GM21786 (cell line): ENCODE results near the gene TAGLN.

Experiments used
- ATAC-seq: cut with Tn5 transposase; IDR thresholded peaks from one replicate; pipeline ENCODE4 v1.9.1; 2021; ENCODE audit not compliant: unreplicated experiment

Gene TAGLN

DNA sequence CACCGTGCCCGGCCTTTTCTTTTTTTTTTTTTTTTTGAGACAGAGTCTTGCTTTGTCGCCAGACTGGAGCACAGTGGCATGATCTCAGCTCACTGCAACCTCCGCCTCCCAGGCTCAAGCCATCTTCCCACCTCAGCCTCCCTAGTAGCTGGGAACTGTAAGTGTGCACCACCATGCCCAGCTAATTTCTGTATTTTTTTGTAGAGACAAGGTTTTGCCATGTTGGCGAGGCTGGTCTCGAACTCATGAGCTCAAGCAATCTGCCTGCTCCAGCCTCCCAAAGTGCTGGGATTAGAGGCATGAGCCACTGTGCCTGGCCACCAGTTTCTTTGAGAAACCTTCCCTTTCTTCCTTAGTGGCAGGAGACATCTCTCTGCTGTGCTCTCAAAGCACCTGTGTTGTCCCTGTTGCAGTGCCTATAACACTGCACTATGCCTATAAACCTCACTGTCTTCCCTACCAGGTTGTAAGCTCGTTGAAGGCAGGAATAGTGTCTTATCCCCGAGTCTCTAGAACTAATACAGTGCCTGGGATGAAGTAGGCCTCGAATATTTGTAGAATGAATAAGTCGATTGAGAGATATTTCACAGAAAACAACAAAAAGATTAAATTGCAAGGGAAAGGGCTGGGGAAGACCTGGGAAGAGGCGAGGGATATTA is 13.7 kb downstream of the TAGLN start:
- ATAC-seq = no peak

DNA sequence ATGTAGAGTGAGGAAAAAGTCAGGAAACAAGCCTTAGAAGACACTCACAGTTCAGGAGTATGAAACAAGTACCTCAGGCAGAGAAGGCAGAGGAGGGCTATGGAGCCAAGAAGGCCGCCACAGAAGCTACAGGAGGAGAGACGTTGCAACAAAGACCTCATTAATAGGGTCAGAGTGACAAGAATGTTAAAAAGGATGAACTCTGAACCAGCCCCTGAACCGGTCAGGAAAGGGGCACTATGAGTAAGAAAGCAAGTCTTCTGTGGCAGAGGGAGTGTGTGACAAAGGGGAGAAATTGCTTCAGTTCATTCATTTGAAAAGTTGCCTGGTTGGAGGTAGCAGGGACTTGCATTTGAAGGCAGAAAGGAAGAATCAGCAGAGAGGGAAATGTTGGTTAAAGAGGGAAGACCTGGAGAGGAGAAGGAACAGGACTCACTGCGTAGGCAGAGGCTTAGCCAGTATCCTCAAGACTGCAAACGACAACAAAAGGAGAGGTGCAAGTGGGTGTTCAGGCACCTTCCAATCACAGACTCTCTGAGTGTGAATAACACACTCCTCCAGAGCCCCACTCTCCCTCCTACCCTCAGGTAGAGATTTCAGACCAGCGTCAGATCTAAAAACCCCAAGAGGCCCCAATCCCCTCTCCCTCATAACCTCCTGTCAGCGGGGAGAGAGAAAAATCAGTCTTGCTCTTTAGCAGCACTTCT is 15.4 kb downstream of the TAGLN start:
- ATAC-seq = no peak

DNA sequence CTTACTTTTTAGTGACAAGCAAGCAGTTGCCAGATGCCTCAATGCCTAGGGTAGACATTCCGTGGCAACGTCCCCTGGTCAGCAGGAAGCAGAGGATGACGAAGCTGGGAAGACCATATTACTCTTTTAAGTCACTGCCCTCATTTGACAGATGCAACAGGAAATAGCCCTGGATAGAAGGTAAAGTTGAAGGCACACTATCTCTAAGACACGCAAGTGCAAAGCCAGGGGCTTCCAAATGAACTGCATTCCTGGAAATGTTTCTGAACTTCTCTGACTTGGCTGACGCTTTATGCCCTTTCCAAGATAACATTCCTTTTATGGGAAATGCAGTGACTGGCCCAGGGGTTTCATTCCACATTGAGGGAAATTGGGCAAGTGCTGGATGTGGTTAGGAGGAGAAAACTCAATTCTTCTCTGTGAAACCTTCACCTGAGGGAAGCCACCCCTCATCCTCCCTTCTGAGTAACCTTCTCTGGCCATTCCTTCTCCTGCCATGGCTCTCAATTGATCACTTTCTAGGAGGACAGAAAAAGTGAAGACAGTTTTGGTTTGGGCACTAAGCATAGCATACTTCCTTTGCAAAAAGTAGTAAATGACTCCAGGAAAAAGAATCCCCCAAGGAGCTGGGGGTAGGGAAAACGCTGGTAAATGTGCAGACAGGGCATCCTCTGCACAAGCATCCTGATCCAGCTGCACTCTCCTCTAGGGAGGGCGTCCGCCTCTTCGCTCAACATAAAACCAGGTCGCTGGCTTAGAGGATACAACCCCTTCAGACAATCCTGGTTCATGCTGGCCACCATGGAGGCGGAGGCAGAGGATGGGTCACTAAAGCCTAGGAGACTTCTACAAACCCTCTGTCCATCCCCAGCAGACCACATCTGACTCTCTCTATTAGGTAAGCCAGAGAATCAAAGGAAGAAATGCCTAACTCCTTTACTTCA is 18.2 kb downstream of the TAGLN start:
- ATAC-seq = no peak

DNA sequence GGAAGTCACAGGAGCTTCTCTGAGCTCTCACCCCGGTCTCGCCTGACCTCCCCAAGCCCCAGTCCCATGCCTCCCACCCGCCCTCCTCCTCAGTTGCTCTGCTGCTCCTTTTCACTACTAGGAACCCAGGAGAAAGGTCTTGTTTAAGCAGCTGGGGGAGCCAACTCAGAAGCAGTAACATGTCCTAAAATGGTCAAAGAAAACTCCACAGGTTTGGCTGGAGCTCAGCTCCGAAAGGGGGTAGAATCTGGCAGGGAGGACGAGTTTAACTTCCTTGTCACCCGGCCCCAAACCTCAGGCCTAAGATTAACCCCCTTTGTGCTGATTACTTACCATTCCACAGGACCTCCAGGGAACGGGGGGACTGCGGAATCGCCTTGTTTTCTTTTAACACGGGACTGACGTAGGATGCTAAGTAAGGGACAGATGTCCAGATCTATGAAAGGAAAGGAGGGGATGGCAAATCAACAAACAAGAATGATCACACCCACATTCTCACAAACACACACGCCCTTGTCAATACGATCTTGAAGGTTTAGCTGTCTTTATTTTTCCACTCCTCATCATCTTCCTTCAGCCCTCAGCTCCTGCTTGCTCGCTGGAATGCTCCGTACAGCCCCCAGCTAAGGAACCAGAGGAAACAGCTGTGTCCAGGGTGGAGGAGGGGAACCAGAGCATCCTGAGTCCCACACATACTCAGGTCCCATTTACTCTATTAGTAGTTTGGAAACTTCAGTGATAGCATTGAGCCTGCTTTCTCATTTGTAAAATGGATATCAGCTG is 19.2 kb downstream of the TAGLN start:
- ATAC-seq = no peak

DNA sequence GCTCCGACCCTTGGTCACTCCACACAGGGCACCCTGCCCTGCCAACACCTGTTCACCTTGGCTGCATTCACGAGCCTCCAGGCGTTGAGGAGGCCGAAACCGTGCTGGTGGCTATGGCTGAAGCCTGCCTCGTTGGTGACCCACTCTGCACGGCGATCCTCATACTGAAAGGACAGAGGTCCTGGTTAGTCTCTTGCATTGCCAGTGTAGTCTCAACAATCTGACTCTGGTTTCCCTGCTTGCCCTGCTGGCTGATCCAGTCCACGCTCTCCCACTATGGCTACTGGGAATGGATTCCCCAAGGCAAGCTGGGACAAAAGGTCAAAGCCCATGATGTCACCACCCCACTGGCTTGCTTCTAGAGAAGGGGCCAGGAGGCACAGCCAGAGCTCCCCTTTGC is 19.8 kb downstream of the TAGLN start:
- no peak for ATAC-seq

DNA sequence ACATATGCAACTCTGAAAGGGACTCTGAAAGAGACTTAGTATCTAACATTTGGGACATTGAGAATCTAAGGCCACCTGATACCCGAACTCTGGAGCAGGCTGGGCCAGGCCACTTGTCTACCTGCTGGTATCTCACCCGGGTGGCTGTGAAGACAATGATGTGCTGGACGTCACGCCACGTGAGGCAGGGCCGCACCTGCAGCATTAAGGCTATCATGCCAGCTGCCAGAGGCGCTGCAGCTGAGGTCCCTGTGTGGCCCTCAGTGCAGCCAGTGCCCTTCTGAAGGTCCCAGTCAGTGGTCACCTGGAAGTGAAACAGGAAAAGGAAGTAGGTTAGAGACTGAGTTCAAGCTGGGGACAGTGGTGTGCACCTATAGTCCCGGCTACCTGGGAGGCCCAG is 20.3 kb downstream of the TAGLN start:
- no peak for ATAC-seq

DNA sequence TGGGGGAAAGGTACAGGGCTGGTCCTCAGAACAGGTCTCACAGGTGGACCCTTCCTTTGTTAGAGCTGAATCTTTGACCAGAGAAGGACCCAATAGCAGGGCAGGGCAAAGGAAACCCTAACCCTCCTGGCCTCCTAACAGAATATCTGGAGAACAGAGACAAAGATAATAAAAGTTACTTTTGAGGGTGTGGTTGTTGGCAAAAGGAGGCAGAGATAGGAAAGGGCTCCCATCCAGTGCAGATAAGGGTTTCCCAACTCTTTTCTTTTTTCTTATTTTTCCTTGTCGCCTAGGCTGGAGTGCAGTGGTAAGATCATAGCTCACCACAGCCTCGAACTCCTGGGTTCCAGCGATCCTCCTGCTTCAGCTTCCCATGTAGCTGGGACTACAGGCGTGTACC is 20.8 kb downstream of the TAGLN start:
- ATAC-seq = no peak

DNA sequence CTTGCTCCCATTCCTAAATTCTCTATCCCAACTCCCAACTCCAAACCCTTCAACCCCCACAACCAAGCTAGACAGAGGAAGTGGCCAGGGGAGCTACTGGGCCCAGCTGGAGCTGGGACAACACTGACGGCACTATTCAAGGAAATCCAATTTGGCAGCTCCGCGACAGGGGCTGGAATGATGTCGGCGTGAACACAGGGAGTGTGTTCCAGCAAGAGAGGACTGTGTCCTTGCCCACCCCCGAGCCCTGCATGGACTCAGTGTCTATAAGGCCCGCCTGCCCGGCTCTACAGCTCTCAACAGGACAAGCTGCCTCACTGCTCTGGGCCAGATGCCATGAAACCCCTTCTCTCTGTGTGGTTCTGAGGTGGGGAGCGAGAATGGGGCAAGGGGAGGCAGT is 21.4 kb downstream of the TAGLN start:
- no peak for ATAC-seq

DNA sequence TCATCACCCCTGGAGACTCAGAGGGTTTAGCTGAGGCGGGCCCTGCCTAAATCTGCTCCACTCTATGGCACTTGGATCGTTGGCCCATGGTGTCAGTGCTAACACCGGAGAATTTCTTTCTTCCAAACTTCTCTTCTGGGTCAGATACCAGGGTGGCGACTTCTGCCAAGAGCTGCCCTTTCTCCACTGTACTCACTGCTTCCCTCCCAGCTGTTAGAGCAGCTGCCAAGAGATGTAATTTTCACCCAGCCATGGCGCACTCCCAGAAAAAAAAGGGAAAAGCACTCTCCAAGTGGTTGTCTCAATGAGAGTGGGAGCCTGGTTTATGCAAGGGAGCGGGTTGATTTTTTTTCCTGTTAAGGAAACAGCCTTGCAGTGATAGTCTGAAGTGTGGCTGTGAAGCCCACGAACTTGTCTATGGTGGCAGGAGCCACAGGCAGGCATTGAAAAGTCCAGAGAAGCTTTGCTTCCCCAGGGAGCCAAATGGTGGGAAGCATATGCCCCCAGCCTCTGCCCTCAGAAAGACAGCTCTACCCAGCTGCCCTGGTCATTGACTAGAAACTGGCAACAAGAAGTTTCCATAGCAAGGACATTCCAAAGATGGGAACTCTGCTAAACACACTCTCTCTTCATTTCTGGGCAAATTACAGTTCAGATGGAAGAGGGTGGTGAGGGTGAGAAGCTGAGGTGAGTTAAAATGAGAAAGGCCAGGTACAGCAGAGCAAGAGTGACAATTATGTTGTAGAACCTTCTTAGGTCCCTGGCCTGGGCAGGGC is 22.0 kb downstream of the TAGLN start:
- ATAC-seq = no peak

DNA sequence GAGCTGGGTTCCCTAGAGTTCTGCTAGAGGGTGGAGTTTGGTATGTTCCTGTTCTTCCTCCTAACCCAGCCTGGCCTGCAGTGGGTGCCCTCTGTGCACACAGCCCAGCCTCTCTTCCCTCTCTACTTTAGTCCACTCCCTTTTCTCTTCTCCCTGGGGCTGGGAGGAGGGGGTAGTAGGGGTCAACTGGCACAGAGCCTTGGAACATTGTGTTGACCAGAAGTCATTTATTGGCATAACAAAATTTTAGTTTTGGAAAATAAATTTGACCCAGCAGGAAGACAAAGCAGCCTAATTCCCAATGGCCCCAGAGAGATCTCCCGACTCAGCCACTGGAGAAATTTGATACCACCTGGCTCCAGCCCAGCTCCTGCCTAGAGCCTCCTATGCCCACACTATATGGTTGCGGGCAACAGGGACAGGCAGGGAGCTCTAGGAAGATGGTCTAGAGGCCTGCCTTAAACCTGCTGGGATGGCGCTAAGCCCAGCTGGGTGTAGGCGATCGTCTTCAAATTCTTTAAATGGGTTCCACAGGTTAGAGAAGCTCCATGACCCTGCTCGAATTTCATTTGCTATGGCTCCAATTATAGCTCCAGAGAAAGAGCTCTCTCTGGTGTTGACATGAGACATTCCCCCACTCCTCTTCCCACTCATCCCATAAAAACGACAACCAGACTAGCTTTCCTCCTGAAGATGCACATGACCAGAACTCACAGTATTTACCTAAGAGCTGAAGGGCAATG is 22.8 kb downstream of the TAGLN start:
- no peak for ATAC-seq

DNA sequence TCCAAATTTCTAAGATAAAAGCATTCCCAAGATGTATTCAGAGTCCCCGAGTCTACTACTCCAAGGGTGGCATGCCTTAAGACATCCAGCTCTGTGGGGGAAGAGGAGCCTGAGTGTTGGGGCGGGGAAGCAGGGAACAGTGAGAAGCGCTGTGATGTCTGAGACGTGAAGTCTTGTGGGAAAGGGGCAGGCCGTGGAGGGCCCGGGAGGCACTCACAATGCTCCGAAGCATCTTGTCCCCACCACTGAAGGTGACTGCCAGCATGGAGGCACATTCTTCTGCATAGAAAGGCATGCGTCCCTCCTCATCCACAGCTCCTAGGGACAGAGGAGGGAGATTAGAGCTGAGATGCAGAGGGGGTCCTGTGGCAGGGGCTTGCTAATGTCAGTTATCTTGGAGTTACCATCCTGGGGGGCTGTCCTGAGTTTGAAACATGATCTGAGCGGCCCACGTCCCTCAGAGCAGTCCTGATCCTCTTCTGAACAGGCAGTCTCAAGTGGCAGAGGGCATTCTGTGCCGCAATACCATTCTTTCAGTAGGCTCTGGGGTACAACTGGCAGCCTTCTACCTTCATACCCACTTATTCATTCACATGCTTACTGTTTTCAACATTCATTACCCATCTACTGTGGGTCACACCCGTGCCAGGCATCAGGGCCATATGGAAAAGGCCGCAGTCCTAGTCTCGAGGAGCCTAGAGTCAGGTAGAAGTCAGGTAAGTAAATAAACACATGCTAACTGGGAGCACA is 24.0 kb downstream of the TAGLN start:
- no peak for ATAC-seq

DNA sequence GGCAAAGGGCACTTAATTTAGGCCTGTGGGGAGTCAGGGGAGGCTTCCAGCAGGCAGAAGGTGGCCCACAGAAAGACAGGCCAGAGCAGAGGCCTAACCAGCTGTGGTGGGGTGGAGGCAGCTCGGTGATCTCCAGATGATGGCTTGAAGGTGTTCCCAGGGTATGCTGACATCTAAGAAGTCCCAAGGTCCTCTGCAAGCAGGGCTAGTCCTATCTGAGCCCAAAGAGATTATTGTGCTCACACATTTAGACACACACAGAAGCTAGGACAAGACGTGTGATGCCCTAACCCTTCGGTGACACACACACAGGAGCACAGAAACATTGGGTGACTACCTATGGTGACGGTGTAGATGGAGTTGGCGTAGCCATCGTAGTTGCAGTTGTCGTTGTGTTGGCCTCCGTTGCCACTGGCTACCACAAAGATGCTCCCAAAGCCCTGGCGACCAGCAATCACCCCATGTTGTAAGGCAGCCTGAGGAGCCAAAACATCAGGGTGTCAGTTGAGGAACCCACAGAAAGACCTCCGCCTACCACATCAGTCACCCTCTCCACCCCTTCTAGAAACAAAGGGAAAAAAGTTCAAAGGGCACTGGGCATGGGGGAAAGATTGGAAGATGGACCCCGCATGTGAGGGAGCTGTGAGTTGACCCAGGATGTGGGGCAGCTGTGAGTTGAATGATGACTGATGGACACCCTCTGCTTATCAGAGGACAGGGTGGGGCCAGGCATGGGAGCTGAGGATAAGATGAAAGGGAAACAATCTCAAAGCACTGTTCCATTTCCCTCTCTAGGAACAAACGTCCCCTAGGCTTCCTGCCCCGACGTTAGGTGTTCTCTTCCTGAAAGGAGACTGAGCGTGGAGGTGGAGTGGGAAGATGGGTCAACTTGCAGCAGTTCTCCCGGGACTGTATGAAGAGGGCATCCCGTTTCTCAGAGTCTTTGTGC is 24.8 kb downstream of the TAGLN start:
- no peak for ATAC-seq

DNA sequence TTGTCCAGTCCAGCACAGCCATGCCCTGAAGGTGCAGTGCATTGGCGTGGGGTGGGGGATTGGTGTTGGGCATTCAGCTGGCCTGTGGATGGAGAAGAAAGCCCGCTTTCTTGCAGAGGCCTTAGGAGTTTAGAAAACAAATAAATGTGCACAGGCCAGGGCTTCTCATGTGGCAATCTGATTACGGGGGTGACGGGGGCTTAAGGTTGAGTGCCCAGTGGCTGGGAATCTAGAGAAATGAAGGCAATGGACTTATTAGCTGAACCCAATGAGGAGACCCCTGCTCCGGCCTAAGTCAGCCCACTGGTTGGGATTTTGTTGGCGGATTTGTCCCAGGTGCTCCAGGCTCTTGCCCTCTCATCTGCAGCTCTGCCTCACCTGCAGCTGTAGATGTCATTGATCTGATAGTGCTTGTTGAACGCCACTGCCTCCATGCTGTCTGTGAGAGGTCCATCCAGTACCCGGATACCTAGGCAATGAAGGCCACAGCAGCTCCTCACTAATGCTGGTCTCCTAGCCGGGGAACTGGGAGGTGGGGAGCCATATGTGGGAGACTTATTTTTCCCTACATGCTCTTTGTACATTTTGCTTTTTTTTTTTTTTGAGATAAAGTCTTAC is 26.5 kb downstream of the TAGLN start:
- ATAC-seq = no peak

DNA sequence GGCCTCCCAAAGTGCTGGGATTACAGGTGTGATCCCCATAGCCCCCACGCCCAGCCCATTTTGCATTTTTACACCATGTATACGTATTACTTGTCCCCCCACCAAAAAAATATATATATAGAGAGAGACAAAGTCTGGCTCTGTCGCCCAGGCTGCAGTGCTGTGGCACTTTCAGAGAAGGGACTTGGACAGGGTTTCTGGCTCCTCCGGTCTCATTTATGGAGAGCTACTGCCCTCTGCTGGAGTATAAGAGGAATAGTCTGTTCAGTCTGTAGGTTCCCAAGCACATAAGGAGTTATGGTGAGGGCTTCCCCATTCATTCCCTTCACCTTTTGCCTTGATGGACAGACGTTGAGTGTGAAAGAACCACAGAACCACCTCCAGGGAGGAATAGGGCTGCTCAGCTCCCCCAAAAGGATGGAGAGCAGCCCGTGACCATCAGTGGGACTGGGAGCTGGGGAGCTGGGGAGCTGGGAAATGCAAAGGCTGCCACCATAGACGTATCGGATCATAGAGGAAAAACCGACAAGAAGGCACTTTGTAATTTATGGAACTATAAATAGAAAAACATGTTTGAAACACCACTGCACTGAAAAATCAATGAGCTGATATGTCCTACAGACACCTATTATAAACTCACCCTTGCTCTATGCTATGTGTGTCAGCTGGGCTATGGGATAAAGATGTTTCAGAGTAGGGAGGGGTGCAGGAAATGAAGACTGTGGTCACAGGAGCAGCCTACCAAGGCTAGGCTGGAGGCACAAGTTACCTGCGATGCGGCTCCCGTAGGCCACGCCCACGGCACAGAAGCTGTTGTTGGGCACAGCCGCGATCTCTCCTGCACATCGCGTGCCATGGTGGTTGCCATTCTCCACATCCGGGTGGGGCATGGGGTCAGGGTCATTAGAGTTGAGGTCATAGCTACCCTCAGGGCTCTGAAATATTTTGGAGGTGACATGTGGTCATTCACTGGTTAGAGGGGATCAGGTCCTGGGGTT is 27.5 kb downstream of the TAGLN start:
- ATAC-seq = no peak

DNA sequence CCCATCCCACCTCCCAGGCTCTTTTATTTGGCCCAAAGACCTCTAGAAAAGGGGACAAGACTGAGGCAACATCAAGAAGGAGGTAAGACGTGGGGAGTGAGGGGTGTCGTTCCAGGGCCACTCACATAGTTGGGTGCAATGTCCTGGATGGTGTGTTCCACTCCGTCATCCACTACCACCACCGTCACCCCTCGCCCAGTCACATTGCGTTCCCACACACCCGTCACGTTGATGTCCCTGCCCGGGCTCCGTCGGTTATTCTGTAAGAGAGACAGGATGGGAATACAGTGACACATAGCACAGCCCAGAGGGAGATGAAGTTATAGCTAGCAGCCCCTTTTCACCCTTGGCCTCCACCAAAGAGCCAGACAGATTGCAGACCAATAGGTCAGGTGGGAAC is 28.9 kb downstream of the TAGLN start:
- no peak for ATAC-seq

DNA sequence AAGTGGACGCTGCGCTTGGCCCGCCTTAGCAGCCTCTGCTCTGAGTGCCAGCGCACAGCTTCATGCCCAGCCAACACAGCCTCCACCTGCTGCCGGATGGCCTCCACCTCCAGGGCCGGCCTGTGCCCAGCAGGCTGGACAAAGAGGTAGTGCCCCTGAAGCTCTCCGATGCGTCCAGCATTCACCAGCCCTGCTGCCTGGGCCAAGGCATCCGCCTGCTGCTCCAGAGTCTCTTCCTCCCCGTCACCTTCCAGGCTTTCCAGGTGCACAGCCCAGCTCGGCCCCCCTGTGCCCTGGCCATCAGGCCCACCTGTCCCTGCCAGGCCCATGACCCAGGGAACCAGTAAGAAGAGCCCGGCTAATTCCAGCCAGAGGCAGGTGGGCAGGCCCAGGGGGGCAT is 30.2 kb downstream of the TAGLN start:
- no peak for ATAC-seq
